Astrocyte of the spinal cord (primary cell): ENCODE results near the gene RHOXF1.
"Not testable (repeated sequence)": the region's sequence is repeated elsewhere in the genome, so short reads cannot be mapped to it uniquely, and the experiment has no call there.

Experiments
- DNase-seq: peaks from one replicate; pipeline ENCODE4 v3.0.0; 2011; ENCODE audit warnings: low read depth, low spot score
- H3K4me3 ChIP-seq: 2 replicates; pipeline ENCODE4 v1.5.1; 2011; ENCODE audit warnings: low read depth, mild to moderate bottlenecking, low read length, moderate library complexity
- in situ Hi-C: cut with HindIII; loops from 2 replicates; pipeline ENCODE4 v1.10.0; 2017; ENCODE audit warnings: low sequenced_read_pairs
- TF ChIP-seq, protein P1 (sequence below): IDR thresholded peaks from 2 replicates; pipeline ENCODE4 v1.5.1; 2012; ENCODE audit warnings: low read depth, mild to moderate bottlenecking, low read length, inconsistent platforms

RHOXF1 gene

DNA sequence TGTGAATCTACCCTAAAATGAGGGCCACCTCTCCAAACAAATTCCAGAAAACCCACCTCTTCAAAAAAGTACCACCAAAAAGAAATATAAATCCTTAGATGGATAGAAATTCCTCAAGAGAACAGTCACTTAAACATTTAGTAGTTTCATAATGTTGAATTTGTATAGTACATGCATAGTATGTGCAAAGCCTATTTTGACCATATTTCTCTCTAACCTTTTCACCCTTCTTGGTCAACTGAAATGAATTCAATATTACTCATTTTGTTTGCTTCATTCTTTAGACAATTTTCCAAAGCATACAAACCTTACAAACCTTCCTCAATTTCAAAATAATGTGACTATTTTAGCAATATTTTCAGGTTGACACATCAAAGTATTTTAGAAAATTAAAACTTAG, 4.1 kb downstream of the RHOXF1 start:
- no peak for DNase-seq
- TF ChIP-seq, protein P1, sequence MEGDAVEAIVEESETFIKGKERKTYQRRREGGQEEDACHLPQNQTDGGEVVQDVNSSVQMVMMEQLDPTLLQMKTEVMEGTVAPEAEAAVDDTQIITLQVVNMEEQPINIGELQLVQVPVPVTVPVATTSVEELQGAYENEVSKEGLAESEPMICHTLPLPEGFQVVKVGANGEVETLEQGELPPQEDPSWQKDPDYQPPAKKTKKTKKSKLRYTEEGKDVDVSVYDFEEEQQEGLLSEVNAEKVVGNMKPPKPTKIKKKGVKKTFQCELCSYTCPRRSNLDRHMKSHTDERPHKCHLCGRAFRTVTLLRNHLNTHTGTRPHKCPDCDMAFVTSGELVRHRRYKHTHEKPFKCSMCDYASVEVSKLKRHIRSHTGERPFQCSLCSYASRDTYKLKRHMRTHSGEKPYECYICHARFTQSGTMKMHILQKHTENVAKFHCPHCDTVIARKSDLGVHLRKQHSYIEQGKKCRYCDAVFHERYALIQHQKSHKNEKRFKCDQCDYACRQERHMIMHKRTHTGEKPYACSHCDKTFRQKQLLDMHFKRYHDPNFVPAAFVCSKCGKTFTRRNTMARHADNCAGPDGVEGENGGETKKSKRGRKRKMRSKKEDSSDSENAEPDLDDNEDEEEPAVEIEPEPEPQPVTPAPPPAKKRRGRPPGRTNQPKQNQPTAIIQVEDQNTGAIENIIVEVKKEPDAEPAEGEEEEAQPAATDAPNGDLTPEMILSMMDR: no peak
- in situ Hi-C loops: no loop called here
- H3K4me3 ChIP-seq: no peak overlapping the region

DNA sequence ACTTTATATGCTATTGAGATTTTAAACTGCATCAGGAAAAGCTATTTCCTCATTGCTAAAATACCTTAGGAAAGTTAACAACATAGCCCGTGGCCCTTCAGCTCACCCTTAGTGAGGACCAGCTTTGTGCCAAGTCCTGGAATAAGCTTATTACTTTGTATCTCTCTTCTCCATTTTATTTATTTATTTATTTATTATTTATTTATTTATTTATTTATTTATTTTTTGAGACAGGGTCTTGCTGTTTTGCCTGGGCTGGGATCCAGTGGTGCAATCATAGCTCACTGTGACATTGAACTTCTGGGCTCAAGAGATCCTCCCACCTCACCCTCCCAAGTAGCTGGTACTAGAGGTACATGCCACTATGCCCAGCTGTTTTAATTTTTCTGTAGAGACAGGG, 6.3 kb downstream of the RHOXF1 start:
- in situ Hi-C loops: no loop called here
- H3K4me3 ChIP-seq: no peak overlapping the region
- TF ChIP-seq, protein P1: no peak
- no peak for DNase-seq

DNA sequence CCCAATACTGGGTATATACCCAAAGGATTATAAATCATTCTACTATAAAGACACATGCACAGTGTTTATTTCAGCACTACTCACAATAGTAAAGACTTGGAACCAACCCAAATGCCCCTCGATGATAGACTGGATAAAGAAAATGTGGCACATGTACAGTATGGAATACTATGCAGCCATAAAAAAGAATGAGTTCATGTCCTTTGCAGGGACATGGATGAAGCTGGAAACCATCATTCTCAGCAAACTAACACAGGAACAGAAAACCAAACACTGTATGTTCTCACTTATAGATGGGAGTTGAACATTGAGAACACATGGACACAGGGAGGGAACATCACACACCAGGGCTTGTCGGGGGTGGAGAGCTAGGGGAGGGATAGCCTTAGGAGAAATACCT, 11.0 kb downstream of the RHOXF1 start:
- H3K4me3 ChIP-seq, DNase-seq, in situ Hi-C loops: not testable (repeated sequence)

DNA sequence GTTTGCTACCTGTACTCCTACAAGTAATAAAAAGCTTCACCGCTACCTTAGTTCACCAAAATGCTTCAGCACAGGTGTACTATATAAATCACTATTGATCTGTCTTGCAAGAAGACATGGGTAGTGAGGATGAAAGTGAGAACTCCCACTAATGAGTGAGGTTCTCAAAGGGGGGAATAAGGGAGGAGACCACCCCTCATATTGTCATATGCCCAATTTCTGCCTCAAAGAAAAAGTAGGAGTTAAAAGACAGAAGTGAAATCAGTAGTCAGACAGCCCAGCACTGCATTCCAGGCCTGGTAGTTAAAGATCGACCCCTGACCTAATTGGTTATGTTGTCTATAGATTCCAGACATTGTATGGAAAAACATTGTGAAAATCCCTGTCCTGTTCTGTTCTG, 14.7 kb downstream of the RHOXF1 start:
- in situ Hi-C loops, H3K4me3 ChIP-seq: not testable (repeated sequence)

DNA sequence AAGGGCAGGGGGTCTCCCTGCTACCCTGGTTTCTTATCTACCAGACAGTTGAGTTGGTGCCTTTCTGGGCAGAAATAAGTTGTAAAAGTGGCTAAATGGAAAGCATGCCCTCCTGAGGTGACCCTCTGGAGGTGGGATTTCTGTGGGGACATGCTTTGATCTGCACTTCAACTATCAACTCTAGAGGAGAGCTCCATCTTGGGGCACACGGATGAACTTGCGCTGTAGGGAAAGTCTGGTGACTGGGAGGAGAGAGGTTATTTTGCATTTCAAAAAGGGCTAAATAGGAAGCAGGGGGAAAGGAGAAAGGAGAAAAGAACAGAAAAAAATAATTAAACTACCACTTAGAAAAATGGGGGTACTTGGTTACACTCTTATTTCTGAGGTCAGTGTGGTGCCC, 25.5 kb downstream of the RHOXF1 start:
- in situ Hi-C loops: no loop called here
- no peak overlapping the region for H3K4me3 ChIP-seq
- TF ChIP-seq, protein P1: no peak
- DNase-seq: no peak

More for the DNA sequence above, 14.7 kb downstream of the RHOXF1 start:
- DNase-seq: not testable (repeated sequence)

DNA sequence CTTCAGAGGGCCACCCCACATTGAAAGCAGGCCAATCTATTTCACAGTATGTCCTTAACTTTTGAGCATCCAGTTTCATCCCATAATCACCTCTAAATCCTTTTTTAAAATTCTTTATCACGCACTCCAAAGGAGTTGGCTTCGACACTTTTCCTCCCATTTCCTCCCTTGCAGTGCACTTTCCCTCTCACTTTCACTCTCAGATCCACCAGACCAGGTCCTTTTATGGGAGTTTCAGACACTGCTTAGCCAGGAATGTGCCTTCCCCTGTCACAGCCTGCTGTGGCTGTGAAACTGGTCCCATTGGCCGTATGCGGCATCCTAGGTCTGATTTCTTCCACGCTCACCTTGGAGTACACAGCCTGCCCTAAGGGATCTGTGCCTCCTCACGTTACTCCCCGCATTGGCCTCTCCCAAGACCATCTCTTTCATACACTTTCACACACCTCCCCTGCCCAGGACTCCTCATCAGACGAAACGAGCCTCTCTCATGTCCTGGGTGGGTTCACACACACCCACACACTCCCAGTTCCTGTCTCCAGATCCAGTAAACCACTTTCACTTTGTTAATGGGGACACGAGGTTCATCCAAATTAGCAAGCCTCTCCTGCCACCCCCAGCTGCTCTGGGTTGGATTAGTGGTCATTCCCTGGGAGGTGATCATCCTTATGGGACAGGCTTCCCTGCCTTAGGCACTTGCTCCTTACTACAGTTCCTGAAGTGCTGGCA, 28.3 kb downstream of the RHOXF1 start:
- TF ChIP-seq, protein P1: no peak
- no peak overlapping the region for H3K4me3 ChIP-seq
- DNase-seq: no peak
- in situ Hi-C loops: no loop called here

DNA sequence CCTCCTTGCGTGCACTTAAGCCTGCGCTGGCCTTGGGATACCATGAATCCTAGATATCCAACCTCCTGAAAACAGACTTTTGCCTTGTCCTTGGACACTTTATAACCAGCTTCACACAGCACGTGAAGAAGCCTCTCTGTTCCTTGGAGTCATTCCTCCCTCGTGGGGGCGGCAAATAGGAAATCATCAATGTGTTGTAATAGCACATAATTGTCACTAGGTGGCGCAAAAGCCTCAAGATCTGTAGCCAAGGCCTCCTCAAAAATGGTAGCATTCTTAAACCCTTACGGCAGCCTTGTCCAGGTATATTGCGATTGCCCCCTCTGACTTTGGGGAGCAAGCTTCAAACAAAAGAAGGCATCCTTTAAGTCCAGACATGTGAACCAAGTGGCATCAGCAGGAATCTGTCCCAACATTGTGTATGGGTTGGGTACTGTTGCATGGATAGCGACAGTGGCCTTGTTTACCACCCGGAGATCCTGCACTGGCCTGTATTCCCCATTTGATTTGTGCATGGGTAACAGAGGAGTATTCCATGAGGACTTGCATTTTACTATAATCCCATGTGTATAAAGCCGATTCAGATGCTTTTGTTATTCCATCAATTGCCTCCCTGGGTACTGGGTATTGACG, 30.0 kb downstream of the RHOXF1 start:
- H3K4me3 ChIP-seq, DNase-seq, in situ Hi-C loops: not testable (repeated sequence)

DNA sequence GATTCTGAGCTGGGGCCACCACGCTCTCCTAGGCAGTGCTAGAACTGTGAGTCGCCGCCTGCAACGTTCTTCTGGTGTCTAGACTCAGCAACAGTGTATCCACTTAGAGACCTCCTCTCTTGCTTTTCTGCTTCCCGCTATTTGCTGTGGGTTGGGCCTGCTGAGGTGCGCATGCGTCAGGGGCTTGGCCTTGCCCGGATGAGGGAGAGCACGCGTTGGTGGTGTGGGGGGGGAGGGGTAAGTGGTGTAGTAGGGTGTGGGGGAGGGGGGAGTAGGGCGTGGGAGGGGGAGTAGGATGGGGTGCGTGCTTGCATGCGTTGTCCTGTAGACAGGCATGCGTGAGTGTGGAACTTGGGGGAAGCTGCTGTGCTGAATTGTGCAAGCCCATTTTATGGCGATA, 38.1 kb downstream of the RHOXF1 start, which contains the start of gene RHOXF2B:
Gene RHOXF2B, minus strand, starts transcription at position 101 of the 400 bp plus-strand sequence. CDS start 138 bp downstream, outside the sequence.
- H3K4me3 ChIP-seq, in situ Hi-C loops, DNase-seq: not testable (repeated sequence)

DNA sequence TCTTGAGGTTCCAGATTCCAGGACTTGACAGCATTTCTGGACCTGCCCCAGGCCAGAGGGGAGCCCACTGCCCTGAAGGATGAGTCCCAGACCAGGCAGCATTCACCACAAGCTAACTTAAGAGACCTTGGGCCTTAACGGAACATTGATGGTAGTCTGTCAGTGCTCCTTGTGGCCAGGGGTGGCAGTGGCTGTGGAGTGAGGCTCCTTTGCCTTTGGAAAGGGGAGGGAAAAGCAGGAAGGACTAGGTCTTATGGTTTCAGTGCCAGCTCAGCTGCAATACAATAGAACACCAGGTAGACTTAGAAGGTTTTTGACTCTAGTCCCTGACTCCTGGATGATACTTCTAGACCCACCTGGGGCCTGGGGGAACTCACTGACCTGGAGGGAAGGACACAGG, 49.5 kb downstream of the RHOXF1 start:
- H3K4me3 ChIP-seq, DNase-seq, in situ Hi-C loops: not testable (repeated sequence)
